Spleen (tissue), 7 donors: ENCODE measurements around the gene ELP4.

Experiments
- CTCF ChIP-seq, 11 experiments: fragments of 200-600 bp in 7 of 11; fragments of 450-650 bp in 4 of 11; sonication (generic) in 4 of 11; IDR thresholded peaks in 8 of 11; conservative IDR thresholded peaks in 3 of 11; 1 replicate in 7 of 11; 2 replicates in 4 of 11; pipeline versions ENCODE4 v1.4.0 to v1.8.0; 2016 to 2021; ENCODE audit warnings: antibody characterized with exemption in 11 of 11, inconsistent platforms in 4 of 11, mild to moderate bottlenecking in 1 of 11
- POLR2AphosphoS5 ChIP-seq, 3 donors: sonication (generic); formaldehyde crosslinking; IDR thresholded peaks; one replicate each; pipeline ENCODE4 v1.5.1; 2017; ENCODE audit warnings: antibody characterized with exemption in 3 of 3
- donor health status: DM: no; HTN: no; CAD: no; lungs with moderate emphysema.
- donor health status: DM: no; HTN: no; CAD: no.
- donor health status: DM: no; HTN: no; CAD: no.

- TF ChIP-seq CTCF (IDR thresholded peaks at IDR 0.05 in 8 of 11, conservative IDR thresholded peaks at IDR 0.05 in 3 of 11), result no peak
- TF ChIP-seq POLR2AphosphoS5 (IDR thresholded peaks at IDR 0.05), result no peak
Measured at GRCh38 chr11:31555938-31556337, 46.4 kb downstream of the ELP4 start.
